SU-DHL-6 (cell line): ENCODE measurements around the gene FRMD3.

Source experiments
- H2AFZ ChIP-seq: fragments of 200-600 bp; sonication (generic); 2 replicates; pipeline ENCODE4 v1.6.1; 2014; ENCODE audit warnings: low read depth, mild to moderate bottlenecking, moderate library complexity, mixed read lengths, antibody characterized with exemption, low read length; ENCODE audit not compliant: severe bottlenecking
- H3F3A ChIP-seq: fragments of 200-600 bp; shearing (Covaris generic); 2 replicates; pipeline ENCODE4 v1.6.0; 2016; ENCODE audit warnings: antibody characterized with exemption, mild to moderate bottlenecking; ENCODE audit not compliant: insufficient read depth
- H3K27ac ChIP-seq: fragments of 200-600 bp; sonication (generic); 2 replicates; pipeline ENCODE4 v1.5.1; 2016; ENCODE audit warnings: low read depth, mild to moderate bottlenecking, low read length, moderate library complexity, mixed read lengths
- H3K27me3 ChIP-seq: fragments of 200-600 bp; sonication (generic), shearing (Covaris generic); 2 replicates; pipeline ENCODE4 v1.6.0; 2014; ENCODE audit warnings: mild to moderate bottlenecking, low read length
- H3K36me3 ChIP-seq: fragments of 200-600 bp; sonication (generic); 2 replicates; pipeline ENCODE4 v1.6.1; 2014; ENCODE audit warnings: mild to moderate bottlenecking, low read length, mixed read lengths
- H3K4me2 ChIP-seq: fragments of 300-600, 200-600 bp; shearing (Covaris generic), sonication (generic); 2 replicates; pipeline ENCODE4 v1.6.0; 2014; ENCODE audit warnings: low read length, low read depth, mild to moderate bottlenecking; ENCODE audit not compliant: poor library complexity, severe bottlenecking
- H3K4me3 ChIP-seq: fragments of 200-600 bp; sonication (generic); 2 replicates; pipeline ENCODE4 v1.5.1; 2014; ENCODE audit warnings: antibody characterized with exemption, low read length, mild to moderate bottlenecking, mixed read lengths; ENCODE audit not compliant: insufficient read depth, poor library complexity, severe bottlenecking
- H3K79me2 ChIP-seq: fragments of 200-600 bp; sonication (generic); 2 replicates; pipeline ENCODE4 v1.6.1; 2014; ENCODE audit warnings: mild to moderate bottlenecking, low read length, moderate library complexity; ENCODE audit not compliant: insufficient read depth
- H3K9ac ChIP-seq: fragments of 200-600 bp; sonication (generic); 2 replicates; pipeline ENCODE4 v1.7.0; 2014; ENCODE audit warnings: mild to moderate bottlenecking, low read length
- H3K9me2 ChIP-seq: fragments of 200-600 bp; sonication (generic); replicated peaks from 2 replicates; pipeline ENCODE4 v1.6.1; 2014; ENCODE audit warnings: low read length; ENCODE audit not compliant: insufficient read depth
- H3K9me3 ChIP-seq: fragments of 200-600 bp; sonication (generic); 2 replicates; pipeline ENCODE4 v1.6.1; 2014; ENCODE audit warnings: low read length, mixed read lengths; ENCODE audit not compliant: insufficient read depth
- H4K20me1 ChIP-seq: fragments of 200-600 bp; sonication (generic); 2 replicates; pipeline ENCODE4 v1.6.1; 2014; ENCODE audit warnings: low read depth, mild to moderate bottlenecking, antibody characterized with exemption, low read length, moderate library complexity, mixed read lengths
- CTCF ChIP-seq: fragments of 200-600 bp; sonication (generic); IDR thresholded peaks from one replicate; pipeline ENCODE4 v1.5.1; 2017; ENCODE audit warnings: antibody characterized with exemption, mild to moderate bottlenecking, low read length, moderate library complexity; ENCODE audit not compliant: insufficient read depth, poor library complexity, severe bottlenecking
- EZH2phosphoT487 ChIP-seq: fragments of 200-600 bp; sonication (generic), shearing (Covaris generic); conservative IDR thresholded peaks from 2 replicates; pipeline ENCODE4 v1.6.1; 2018; ENCODE audit warnings: mild to moderate bottlenecking, antibody characterized with exemption, low read length, moderate library complexity, mixed read lengths

FRMD3 gene

GRCh38 chr9:83419961-83420360 lies 118.2 kb downstream of the FRMD3 start:
- no peaks in the 10 kb centered on the region for H3K27me3 ChIP-seq
- H3K9me3 ChIP-seq: no peaks in the 10 kb centered on the region
- H2AFZ ChIP-seq: no peak overlapping the region
- no peaks in the 10 kb centered on the region for H4K20me1 ChIP-seq
- H3F3A ChIP-seq: no peaks in the 10 kb centered on the region
- H3K9me2 ChIP-seq: no peaks in the 10 kb centered on the region
- H3K4me3 ChIP-seq: no peak overlapping the region
- H3K4me2 ChIP-seq: no peak overlapping the region
- H3K79me2 ChIP-seq: no peaks in the 10 kb centered on the region
- no peak overlapping the region for H3K9ac ChIP-seq
- H3K36me3 ChIP-seq: no peaks in the 10 kb centered on the region
- no peak overlapping the region for H3K27ac ChIP-seq
- TF ChIP-seq CTCF (no peak), EZH2phosphoT487 (no peak)

GRCh38 chr9:83418283-83418682 lies 119.9 kb downstream of the FRMD3 start:
- Histone ChIP-seq H3K36me3 (no peaks in the 10 kb centered on the region), H3K4me3 (no peak overlapping the region), H2AFZ (no peak overlapping the region), H3K9ac (no peak overlapping the region), H4K20me1 (no peaks in the 10 kb centered on the region), H3K27ac (no peak overlapping the region), H3K9me3 (no peaks in the 10 kb centered on the region), H3K27me3 (no peaks in the 10 kb centered on the region), H3F3A (no peaks in the 10 kb centered on the region), H3K79me2 (no peaks in the 10 kb centered on the region), H3K9me2 (no peaks in the 10 kb centered on the region), H3K4me2 (no peak overlapping the region)
- TF ChIP-seq EZH2phosphoT487 (no peak), CTCF (no peak)

- Histone ChIP-seq H3K27ac (no peak overlapping the region), H3K27me3 (no peaks in the 10 kb centered on the region), H3F3A (no peaks in the 10 kb centered on the region), H4K20me1 (no peaks in the 10 kb centered on the region), H2AFZ (no peak overlapping the region), H3K9me3 (no peaks in the 10 kb centered on the region), H3K4me3 (no peak overlapping the region), H3K4me2 (no peak overlapping the region), H3K9ac (no peak overlapping the region), H3K36me3 (no peaks in the 10 kb centered on the region), H3K79me2 (no peaks in the 10 kb centered on the region), H3K9me2 (no peaks in the 10 kb centered on the region)
- TF ChIP-seq EZH2phosphoT487 (no peak), CTCF (no peak)
Measured at GRCh38 chr9:83413367-83413766, 124.8 kb downstream of the FRMD3 start.

- Histone ChIP-seq H3F3A (no peaks in the 10 kb centered on the region), H3K79me2 (no peaks in the 10 kb centered on the region), H3K27ac (no peak overlapping the region), H3K9me3 (no peaks in the 10 kb centered on the region), H4K20me1 (no peaks in the 10 kb centered on the region), H3K9ac (no peak overlapping the region), H3K9me2 (no peaks in the 10 kb centered on the region), H3K27me3 (no peaks in the 10 kb centered on the region), H3K4me2 (no peak overlapping the region), H3K4me3 (no peak overlapping the region), H3K36me3 (no peaks in the 10 kb centered on the region), H2AFZ (no peak overlapping the region)
- TF ChIP-seq EZH2phosphoT487: no peak
- TF ChIP-seq CTCF: no peak
Measured at GRCh38 chr9:83410701-83411100, 127.5 kb downstream of the FRMD3 start.
